ENCODE data around the gene EVL.

The EVL gene

GRCh38 chr14:100158566-100159093 is 93.4 kb downstream of the EVL start:
- no peaks in the 10 kb centered on the region for H3K36me3 ChIP-seq (replicated peaks; ENCODE audit: low read depth, low read length)
- no peak overlapping the region for H3K9ac ChIP-seq (ENCODE audit: low read length)
- H3K27me3 ChIP-seq (ENCODE audit: low read depth, low read length) = no peaks in the 10 kb centered on the region
- H3K4me2 ChIP-seq (ENCODE audit: low read length) = no peak overlapping the region
- H3K9me3 ChIP-seq (ENCODE audit: insufficient read depth, low read length) = no peaks in the 10 kb centered on the region
- H2AFZ ChIP-seq (ENCODE audit: low read depth, low read length) = no peak overlapping the region
- no peak overlapping the region for H3K27ac ChIP-seq (ENCODE audit: low read length)
- no peak overlapping the region for H3K4me3 ChIP-seq (ENCODE audit: low read length)
- TF ChIP-seq CTCF (IDR thresholded peaks at IDR 0.05; ENCODE audit: low read depth, low read length) = no peak
- TF ChIP-seq EZH2phosphoT487 (IDR thresholded peaks at IDR 0.05; ENCODE audit: low read depth) = no peak
- no peaks in the 10 kb centered on the region for H3K79me2 ChIP-seq (ENCODE audit: low read length)
- H3K4me1 ChIP-seq (ENCODE audit: low read length) = peaks cover 8% of the 10 kb centered on the region
- no peaks in the 10 kb centered on the region for H4K20me1 ChIP-seq (ENCODE audit: insufficient read depth, low read length)

DNA sequence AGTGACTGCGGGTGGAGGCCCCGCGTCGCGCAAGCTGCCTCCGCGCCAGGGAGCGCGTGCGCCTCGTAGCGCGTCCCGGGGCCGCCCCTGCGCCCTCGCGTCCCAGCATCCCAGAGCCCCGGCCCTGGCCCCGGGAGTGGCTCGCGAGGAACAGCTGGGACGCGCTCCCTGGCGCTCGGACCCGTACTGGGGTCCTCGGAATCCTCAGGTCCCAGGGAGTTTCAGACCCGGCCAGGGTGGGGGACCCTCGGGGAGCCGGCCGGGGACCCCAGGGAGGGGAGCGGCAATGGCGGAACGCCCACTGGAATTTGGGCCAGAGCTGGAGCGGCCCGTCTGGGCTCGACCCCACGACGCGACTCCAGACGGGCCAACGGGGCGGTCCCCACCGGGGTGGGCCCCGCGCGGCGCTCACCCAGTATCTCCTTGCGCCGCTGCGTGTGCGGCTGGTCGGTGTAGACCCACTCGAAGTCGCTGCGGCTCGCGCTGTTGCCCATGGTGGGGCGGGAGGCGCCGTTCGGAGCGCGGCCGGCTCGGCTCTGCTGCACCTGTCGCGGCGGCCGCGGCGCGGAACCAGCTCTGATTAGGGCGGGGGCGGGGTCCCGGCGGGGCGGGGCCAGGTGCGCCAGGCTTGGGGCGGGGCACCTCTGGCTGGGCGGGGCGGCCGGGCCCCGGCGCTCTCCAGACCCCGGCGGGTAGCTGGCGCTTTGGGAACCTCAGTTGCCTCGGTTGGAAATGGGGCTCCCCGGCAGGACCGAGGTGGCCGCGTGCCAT is 94.1 kb downstream of the EVL start, which contains the start of gene DEGS2:
Gene DEGS2, minus strand, starts transcription at position 552 of the 771 bp plus-strand sequence. Its CDS starts 58 bp downstream, at position 494.
- H3K27ac ChIP-seq (ENCODE audit: low read length) = no peak within 1 kb of the TSS
- H3K4me2 ChIP-seq (ENCODE audit: low read length) = no peak within 1 kb of the TSS
- peaks cover 8% of the 10 kb centered on the region for H3K4me1 ChIP-seq (ENCODE audit: low read length)
- TF ChIP-seq EZH2phosphoT487 (IDR thresholded peaks at IDR 0.05; ENCODE audit: low read depth) = no peak
- no peak for TF ChIP-seq CTCF (IDR thresholded peaks at IDR 0.05; ENCODE audit: low read depth, low read length)
- no peak within 1 kb of the TSS for H2AFZ ChIP-seq (ENCODE audit: low read depth, low read length)
- H3K9ac ChIP-seq (ENCODE audit: low read length) = no peak within 1 kb of the TSS
- H3K9me3 ChIP-seq (ENCODE audit: insufficient read depth, low read length) = no peaks in the 10 kb centered on the region
- H3K36me3 ChIP-seq (replicated peaks; ENCODE audit: low read depth, low read length) = no peaks in the 10 kb centered on the region
- H3K79me2 ChIP-seq (ENCODE audit: low read length) = no peaks in the 10 kb centered on the region
- no peaks in the 10 kb centered on the region for H3K27me3 ChIP-seq (ENCODE audit: low read depth, low read length)
- no peaks in the 10 kb centered on the region for H4K20me1 ChIP-seq (ENCODE audit: insufficient read depth, low read length)
- H3K4me3 ChIP-seq (ENCODE audit: low read length) = no peak within 1 kb of the TSS

- H3K4me3 ChIP-seq (ENCODE audit: low read length) = no peak overlapping the region
- no peak overlapping the region for H3K4me2 ChIP-seq (ENCODE audit: low read length)
- H3K36me3 ChIP-seq (replicated peaks; ENCODE audit: low read depth, low read length) = no peaks in the 10 kb centered on the region
These were observed 94.8 kb downstream of the EVL start for GRCh38 chr14:100159865-100160533.

More at GRCh38 chr14:100159865-100160533, 94.8 kb downstream of the EVL start:
- Histone ChIP-seq H2AFZ (ENCODE audit: low read depth, low read length) (no peak overlapping the region), H4K20me1 (ENCODE audit: insufficient read depth, low read length) (no peaks in the 10 kb centered on the region), H3K79me2 (ENCODE audit: low read length) (no peaks in the 10 kb centered on the region), H3K27me3 (ENCODE audit: low read depth, low read length) (no peaks in the 10 kb centered on the region), H3K9ac (ENCODE audit: low read length) (no peak overlapping the region), H3K4me1 (ENCODE audit: low read length) (peaks cover 8% of the 10 kb centered on the region), H3K27ac (ENCODE audit: low read length) (no peak overlapping the region), H3K9me3 (ENCODE audit: insufficient read depth, low read length) (no peaks in the 10 kb centered on the region)
- TF ChIP-seq CTCF (IDR thresholded peaks at IDR 0.05; ENCODE audit: low read depth, low read length) = no peak
- TF ChIP-seq EZH2phosphoT487 (IDR thresholded peaks at IDR 0.05; ENCODE audit: low read depth) = no peak
